Spleen (tissue), 7 donors: Measurements from ENCODE around the gene SLC25A31.

Experiments
- CTCF ChIP-seq, 11 experiments: fragments of 200-600 bp in 7 of 11; fragments of 450-650 bp in 4 of 11; sonication (generic) in 4 of 11; IDR thresholded peaks in 8 of 11; conservative IDR thresholded peaks in 3 of 11; 1 replicate in 7 of 11; 2 replicates in 4 of 11; pipeline versions ENCODE4 v1.4.0 to v1.8.0; 2016 to 2021; ENCODE audit warnings: antibody characterized with exemption in 11 of 11, inconsistent platforms in 4 of 11, mild to moderate bottlenecking in 1 of 11
- POLR2A ChIP-seq, 3 donors: fragments of 450-650 bp; IDR thresholded peaks; one replicate each; pipeline ENCODE4 v1.5.1; 2017; ENCODE audit warnings: antibody characterized with exemption in 3 of 3, mild to moderate bottlenecking in 1 of 3
- donor health status: DM: no; HTN: no; CAD: no; lungs with moderate emphysema.
- donor health status: DM: no; HTN: no; CAD: no.
- donor health status: DM: no; HTN: no; CAD: no.

DNA sequence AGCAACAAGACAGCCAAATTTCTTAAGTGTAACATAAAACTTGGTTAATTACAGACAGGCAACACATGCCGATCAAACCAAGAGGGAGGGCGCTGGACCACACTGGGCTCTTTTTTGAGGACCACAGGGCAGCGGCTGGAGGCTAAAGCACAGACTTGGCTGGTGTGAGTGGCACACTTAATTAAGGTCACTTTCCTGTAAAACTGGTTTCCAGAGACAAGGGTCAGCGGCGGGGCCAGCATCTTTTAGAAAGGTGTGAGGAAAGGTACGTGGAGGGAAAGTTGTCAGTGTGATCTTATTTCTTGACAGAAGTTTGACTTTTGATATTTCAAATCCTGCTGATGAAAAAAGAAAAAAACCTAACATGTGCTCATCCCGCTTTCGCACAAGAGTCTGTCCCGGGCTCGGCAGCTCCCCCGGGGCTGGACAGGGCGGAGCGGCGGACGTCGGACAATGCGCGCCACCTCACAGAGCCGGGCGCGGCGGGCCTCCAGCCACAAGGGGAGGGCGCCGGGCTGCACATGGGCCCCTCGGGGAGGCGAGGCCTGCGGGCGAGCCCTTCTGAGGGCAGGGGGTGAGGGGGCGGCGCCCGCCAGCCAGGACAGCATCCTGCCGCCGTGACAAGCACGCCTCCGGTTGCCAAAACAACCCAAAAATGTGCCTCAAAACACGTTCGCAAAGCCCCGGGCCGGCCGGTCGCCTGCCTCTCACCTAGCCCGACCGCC lies 51.3 kb downstream of the SLC25A31 start:
- TF ChIP-seq CTCF (IDR thresholded peaks at IDR 0.05 in 8 of 11, conservative IDR thresholded peaks at IDR 0.05 in 3 of 11), result peak in 1 of 11 experiments; percentile 1
- TF ChIP-seq POLR2A (IDR thresholded peaks at IDR 0.05), result no peak
